ENCODE measurements around the gene LRPPRC. TPM values are rescaled to one million over a fixed set of nuclear protein-coding genes. Genes with fewer than 3 reads are reported as not detected.

The LRPPRC gene
- total RNA-seq, 2 donors from 2014 or later: 39.2 to 75.6 TPM

DNA sequence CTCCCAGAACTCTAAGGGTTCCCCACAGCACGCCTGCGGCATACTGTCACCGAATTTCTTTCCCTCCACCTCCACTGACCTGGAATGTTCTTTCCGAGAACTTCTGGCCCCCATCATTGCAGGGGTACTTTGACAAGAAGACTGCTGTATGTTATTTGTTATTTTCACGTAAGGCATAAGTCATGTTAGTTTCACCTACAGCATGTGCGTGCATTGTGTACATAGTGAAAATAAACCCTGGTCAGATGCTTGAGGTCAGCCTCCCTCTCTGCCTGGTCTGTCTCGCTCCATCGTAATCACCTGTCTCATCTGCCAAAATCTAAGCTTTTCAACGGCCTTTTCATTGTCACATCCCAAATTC, 152.9 kb downstream of the LRPPRC start:
- Histone ChIP-seq H3K36me3 (no peaks in the 10 kb centered on the region), H3K4me3 (no peak overlapping the region), H3K27me3 (no peaks in the 10 kb centered on the region), H3K9me3 (no peaks in the 10 kb centered on the region), H3K4me1 (no peaks in the 10 kb centered on the region), H3K27ac (no peak overlapping the region)
- DNase-seq (ENCODE audit: low spot score): no peak
- TF ChIP-seq, protein P1, sequence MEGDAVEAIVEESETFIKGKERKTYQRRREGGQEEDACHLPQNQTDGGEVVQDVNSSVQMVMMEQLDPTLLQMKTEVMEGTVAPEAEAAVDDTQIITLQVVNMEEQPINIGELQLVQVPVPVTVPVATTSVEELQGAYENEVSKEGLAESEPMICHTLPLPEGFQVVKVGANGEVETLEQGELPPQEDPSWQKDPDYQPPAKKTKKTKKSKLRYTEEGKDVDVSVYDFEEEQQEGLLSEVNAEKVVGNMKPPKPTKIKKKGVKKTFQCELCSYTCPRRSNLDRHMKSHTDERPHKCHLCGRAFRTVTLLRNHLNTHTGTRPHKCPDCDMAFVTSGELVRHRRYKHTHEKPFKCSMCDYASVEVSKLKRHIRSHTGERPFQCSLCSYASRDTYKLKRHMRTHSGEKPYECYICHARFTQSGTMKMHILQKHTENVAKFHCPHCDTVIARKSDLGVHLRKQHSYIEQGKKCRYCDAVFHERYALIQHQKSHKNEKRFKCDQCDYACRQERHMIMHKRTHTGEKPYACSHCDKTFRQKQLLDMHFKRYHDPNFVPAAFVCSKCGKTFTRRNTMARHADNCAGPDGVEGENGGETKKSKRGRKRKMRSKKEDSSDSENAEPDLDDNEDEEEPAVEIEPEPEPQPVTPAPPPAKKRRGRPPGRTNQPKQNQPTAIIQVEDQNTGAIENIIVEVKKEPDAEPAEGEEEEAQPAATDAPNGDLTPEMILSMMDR (IDR thresholded peaks at IDR 0.05): no peak

GRCh38 chr2:43841949-43842865, 153.6 kb downstream of the LRPPRC start:
- Histone ChIP-seq H3K4me3 (no peak overlapping the region), H3K27me3 (no peaks in the 10 kb centered on the region), H3K4me1 (no peaks in the 10 kb centered on the region), H3K36me3 (no peaks in the 10 kb centered on the region), H3K9me3 (no peaks in the 10 kb centered on the region), H3K27ac (no peak overlapping the region)
- DNase-seq (ENCODE audit: low spot score): peak; percentile 18
- TF ChIP-seq, protein P1 (IDR thresholded peaks at IDR 0.05): no peak

GRCh38 chr2:43840965-43841364, 154.8 kb downstream of the LRPPRC start:
- no peaks in the 10 kb centered on the region for H3K9me3 ChIP-seq
- no peak overlapping the region for H3K4me3 ChIP-seq
- TF ChIP-seq, protein P1 (IDR thresholded peaks at IDR 0.05): no peak
- no peaks in the 10 kb centered on the region for H3K27me3 ChIP-seq
- H3K36me3 ChIP-seq: no peaks in the 10 kb centered on the region
- no peaks in the 10 kb centered on the region for H3K4me1 ChIP-seq
- no peak overlapping the region for H3K27ac ChIP-seq
- no peak for DNase-seq (ENCODE audit: low spot score)

DNA sequence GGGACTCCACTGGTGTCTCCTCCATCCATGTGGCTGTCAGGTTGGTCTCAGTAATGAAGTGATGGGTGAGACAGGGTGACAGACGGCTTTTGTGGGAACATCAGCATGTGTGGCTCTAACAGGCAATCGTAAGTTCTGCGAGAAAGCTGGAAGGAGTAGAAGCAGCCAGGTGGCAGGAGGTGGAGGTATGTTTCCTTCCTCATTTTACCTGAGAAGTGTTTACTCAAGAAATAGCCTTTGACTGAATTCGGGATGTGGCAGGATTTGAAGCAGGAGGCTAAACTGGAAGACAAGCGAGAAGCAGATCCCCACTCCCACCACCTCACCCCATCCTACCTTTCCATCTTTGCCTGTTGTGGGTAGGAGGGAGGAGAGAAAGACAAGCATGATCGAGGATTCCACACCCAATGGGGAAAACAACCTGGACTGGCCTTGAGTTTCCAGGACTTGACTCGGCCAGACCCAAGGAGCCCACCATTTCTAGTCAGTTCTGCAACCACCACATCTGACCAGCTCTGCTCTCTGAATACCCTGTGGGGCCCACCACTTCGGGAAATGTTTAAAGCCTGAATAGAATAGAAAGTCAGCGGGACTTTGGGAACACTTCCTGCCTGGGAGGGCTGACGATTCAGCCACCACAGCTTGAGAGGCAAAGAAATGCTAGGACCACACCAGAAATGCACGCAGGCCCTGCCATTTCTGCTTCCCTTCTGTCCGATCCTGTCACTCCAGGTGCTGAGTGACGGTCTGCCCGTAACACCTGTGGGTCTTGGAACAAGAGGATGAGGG, 155.8 kb downstream of the LRPPRC start:
- H3K4me1 ChIP-seq: no peaks in the 10 kb centered on the region
- DNase-seq (ENCODE audit: low spot score): no peak
- no peaks in the 10 kb centered on the region for H3K9me3 ChIP-seq
- no peak overlapping the region for H3K4me3 ChIP-seq
- TF ChIP-seq, protein P1 (IDR thresholded peaks at IDR 0.05): no peak
- no peaks in the 10 kb centered on the region for H3K36me3 ChIP-seq
- H3K27me3 ChIP-seq: no peaks in the 10 kb centered on the region
- H3K27ac ChIP-seq: no peak overlapping the region

- Histone ChIP-seq H3K9me3 (no peaks in the 10 kb centered on the region), H3K4me3 (no peak within 1 kb of the TSS), H3K4me1 (no peaks in the 10 kb centered on the region), H3K36me3 (no peaks in the 10 kb centered on the region), H3K27ac (no peak within 1 kb of the TSS), H3K27me3 (no peaks in the 10 kb centered on the region)
- TF ChIP-seq, protein P1 (IDR thresholded peaks at IDR 0.05): no peak
- no peak for DNase-seq (ENCODE audit: low spot score)
Observed at GRCh38 chr2:43838560-43839267, 157.1 kb downstream of the LRPPRC start, which contains the start of the genes ABCG5 and ABCG8. Gene ABCG5, minus strand, starts transcription at chr2:43838839. Its CDS starts 160 bp downstream, at chr2:43838679. Gene ABCG8, plus strand, starts transcription at chr2:43838971. Its CDS starts 83 bp downstream, at chr2:43839054.
